ENCODE data around the gene CCDC57.

- TF ChIP-seq RFX5 (IDR thresholded peaks at IDR 0.05; ENCODE audit: low read depth, low read length) (no peak), ELK1 (IDR thresholded peaks at IDR 0.05; ENCODE audit: borderline replicate concordance, low read depth, low read length) (no peak), NFE2L2 (IDR thresholded peaks at IDR 0.05; ENCODE audit: low read depth, low read length) (no peak), CTCF (conservative IDR thresholded peaks at IDR 0.05; ENCODE audit: low read depth, low read length) (no peak), MAFK (IDR thresholded peaks at IDR 0.05; ENCODE audit: low read depth, low read length) (no peak), POLR2A (IDR thresholded peaks at IDR 0.05; ENCODE audit: low read depth, low read length) (no peak), CEBPB (IDR thresholded peaks at IDR 0.05; ENCODE audit: low read depth, low read length) (no peak), RCOR1 (IDR thresholded peaks at IDR 0.05; ENCODE audit: insufficient replicate concordance, low read length) (no peak), RAD21 (IDR thresholded peaks at IDR 0.05; ENCODE audit: low read length) (no peak), MXI1 (IDR thresholded peaks at IDR 0.05; ENCODE audit: borderline replicate concordance, low read depth, low read length) (no peak)
Measured at GRCh38 chr17:82167028-82167427, 45.6 kb downstream of the CCDC57 start.

Measured in IMR-90 (cell line).